CD4-positive, CD25-positive, alpha-beta regulatory T cell (primary cell): ENCODE data around the gene R3HDM2. TPM values are rescaled to one million over a fixed set of nuclear protein-coding genes. Genes with fewer than 3 reads are reported as not detected.
A peak's percentile ranks its signal among the peaks of the same experiment; 100 is the strongest.

ENCODE experiments used
- ATAC-seq, 2 donors: fragments of 150-1000 bp; cut with Tn5 transposase; one replicate each; pipeline ENCODE4 v1.10.0; 2021; ENCODE audit warnings: low read depth in 2 of 2, moderate number of reproducible peaks in 2 of 2, moderate library complexity in 1 of 2
- DNase-seq, 3 donors: peaks; one replicate each; pipeline versions ENCODE4 v3.0.0 to v3.0.0-alpha.2; 2012 to 2022; ENCODE audit warnings: mixed read lengths in 1 of 3
- H3K27ac ChIP-seq: one replicate; pipeline ENCODE4 v1.7.0; 2013; ENCODE audit warnings: mild to moderate bottlenecking, low read length; ENCODE audit not compliant: insufficient read depth, poor library complexity, severe bottlenecking
- H3K27me3 ChIP-seq: one replicate; pipeline ENCODE4 v1.7.0; 2013; ENCODE audit warnings: low read length; ENCODE audit not compliant: control insufficient read depth, insufficient read depth
- H3K36me3 ChIP-seq: one replicate; pipeline ENCODE4 v1.7.0; 2013; ENCODE audit warnings: mild to moderate bottlenecking, low read length, moderate library complexity; ENCODE audit not compliant: control insufficient read depth, insufficient read depth
- H3K4me1 ChIP-seq: 2 replicates; pipeline ENCODE4 v1.7.0; 2013; ENCODE audit warnings: mild to moderate bottlenecking, low read length; ENCODE audit not compliant: insufficient read depth, control insufficient read depth, poor library complexity, severe bottlenecking
- H3K4me3 ChIP-seq: one replicate; pipeline ENCODE4 v1.7.0; 2013; ENCODE audit warnings: low read depth, mild to moderate bottlenecking, low read length, moderate library complexity
- H3K9me3 ChIP-seq, 2 experiments: 1 replicate in 1 of 2; 2 replicates in 1 of 2; pipeline ENCODE4 v1.7.0; 2013; ENCODE audit warnings: low read length in 2 of 2, mild to moderate bottlenecking in 1 of 2, moderate library complexity in 1 of 2; ENCODE audit not compliant: control insufficient read depth in 2 of 2
- H3K27ac Mint-ChIP-seq, 3 donors: one replicate each; pipeline ENCODE4 v1.8.0; 2020 to 2022; ENCODE audit warnings: mild to moderate bottlenecking in 3 of 3, mixed read lengths in 3 of 3, moderate library complexity in 2 of 3
- H3K27me3 Mint-ChIP-seq: one replicate; pipeline ENCODE4 v1.8.0; 2022; ENCODE audit warnings: mild to moderate bottlenecking, mixed read lengths
- H3K36me3 Mint-ChIP-seq: one replicate; pipeline ENCODE4 v1.8.0; 2020; ENCODE audit warnings: mixed read lengths
- H3K4me1 Mint-ChIP-seq, 4 donors: one replicate each; pipeline ENCODE4 v1.8.0; 2020 to 2022; ENCODE audit warnings: mixed read lengths in 4 of 4, mild to moderate bottlenecking in 1 of 4
- H3K4me3 Mint-ChIP-seq, 4 donors: one replicate each; pipeline ENCODE4 v1.8.0; 2020 to 2022; ENCODE audit warnings: mild to moderate bottlenecking in 4 of 4, mixed read lengths in 4 of 4, moderate library complexity in 3 of 4
- H3K9me3 Mint-ChIP-seq, 7 donors: one replicate each; pipeline ENCODE4 v1.8.0; 2020 to 2022; ENCODE audit warnings: mixed read lengths in 7 of 7, mild to moderate bottlenecking in 3 of 7, moderate library complexity in 2 of 7
- polyA plus RNA-seq, 4 donors: library from polyadenylated mRNA; unstranded; fragments of 300-500 nt; fragmentation: Illumina TruSeq; gene quantifications; one replicate each; pipeline ENCODE4 v1.2.3, GENCODE V29; 2021
- total RNA-seq: library from RNA; stranded (reverse); gene quantifications from one replicate; pipeline ENCODE4 v1.2.3, GENCODE V29; 2022

The R3HDM2 gene
- total and polyA plus RNA-seq, 5 donors from 2014 or later: 6.0 to 115 (median 8.1) TPM

- Mint-ChIP-seq H3K27ac (no peak overlapping the region), H3K36me3 (no peaks in the 10 kb centered on the region), H3K27me3 (peaks cover 39% of the 10 kb centered on the region), H3K4me1 (peaks cover 4 to 34% (median 22%) of the 10 kb centered on the region in 4 donors), H3K9me3 (no peaks in the 10 kb centered on the region), H3K4me3 (no peak overlapping the region)
- no peak overlapping the region for H3K27ac ChIP-seq
- no peaks in the 10 kb centered on the region for H3K9me3 ChIP-seq
- ATAC-seq (no peak), DNase-seq (no peak)
- H3K27me3 ChIP-seq: peaks cover 18% of the 10 kb centered on the region
- no peaks in the 10 kb centered on the region for H3K36me3 ChIP-seq
- H3K4me3 ChIP-seq: no peak overlapping the region
- H3K4me1 ChIP-seq: peaks cover 36% of the 10 kb centered on the region
Observed at GRCh38 chr12:57211791-57212700, 218.8 kb downstream of the R3HDM2 start.

DNA sequence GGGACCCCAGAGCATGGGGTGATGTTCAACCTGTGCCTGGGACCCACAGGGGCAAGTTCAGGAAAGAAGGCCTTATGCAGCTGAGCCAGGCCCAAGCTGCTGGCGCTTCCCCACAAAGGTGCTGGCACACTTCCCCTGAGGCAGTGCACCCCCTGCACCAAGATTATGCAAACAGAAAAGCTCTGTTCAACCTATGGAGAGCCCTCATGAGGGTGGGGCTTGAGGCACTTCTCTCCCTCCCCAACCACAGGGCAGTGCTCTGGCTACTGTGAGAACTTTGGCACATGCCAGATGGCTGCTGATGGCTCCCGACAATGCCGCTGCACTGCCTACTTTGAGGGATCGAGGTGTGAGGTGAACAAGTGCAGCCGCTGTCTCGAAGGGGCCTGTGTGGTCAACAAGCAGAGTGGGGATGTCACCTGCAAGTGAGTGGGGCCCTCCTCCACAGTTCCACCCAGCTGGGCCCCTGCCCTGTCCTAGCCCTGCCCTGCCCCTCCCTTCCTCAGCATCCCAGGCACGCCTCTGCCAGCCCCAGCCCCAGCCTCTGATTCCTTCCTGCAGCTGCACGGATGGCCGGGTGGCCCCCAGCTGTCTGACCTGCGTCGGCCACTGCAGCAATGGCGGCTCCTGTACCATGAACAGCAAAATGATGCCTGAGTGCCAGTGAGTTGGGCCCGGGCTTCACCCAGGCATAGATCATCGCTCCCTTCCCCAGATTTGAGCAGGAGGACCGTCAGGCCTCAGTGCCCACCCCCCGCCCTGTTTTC, 219.7 kb downstream of the R3HDM2 start:
- peaks cover 18% of the 10 kb centered on the region for H3K27me3 ChIP-seq
- H3K36me3 ChIP-seq: no peaks in the 10 kb centered on the region
- no peaks in the 10 kb centered on the region for H3K9me3 Mint-ChIP-seq
- peaks cover 30% of the 10 kb centered on the region for H3K4me1 ChIP-seq
- peaks cover 38% of the 10 kb centered on the region for H3K27me3 Mint-ChIP-seq
- H3K4me3 Mint-ChIP-seq: no peak overlapping the region
- no peaks in the 10 kb centered on the region for H3K36me3 Mint-ChIP-seq
- peaks cover 4 to 33% (median 21%) of the 10 kb centered on the region in 4 donors for H3K4me1 Mint-ChIP-seq
- no peak overlapping the region for H3K4me3 ChIP-seq
- ATAC-seq: no peak
- no peaks in the 10 kb centered on the region for H3K9me3 ChIP-seq
- H3K27ac ChIP-seq: no peak overlapping the region
- no peak overlapping the region for H3K27ac Mint-ChIP-seq
- no peak for DNase-seq

GRCh38 chr12:57210461-57210860, 220.4 kb downstream of the R3HDM2 start:
- Mint-ChIP-seq H3K27ac (no peak overlapping the region), H3K4me3 (no peak overlapping the region), H3K36me3 (no peaks in the 10 kb centered on the region), H3K4me1 (peaks cover 4 to 26% (median 16%) of the 10 kb centered on the region in 4 donors), H3K27me3 (peaks cover 32% of the 10 kb centered on the region), H3K9me3 (no peaks in the 10 kb centered on the region)
- H3K27me3 ChIP-seq: peaks cover 15% of the 10 kb centered on the region
- H3K27ac ChIP-seq: no peak overlapping the region
- no peaks in the 10 kb centered on the region for H3K36me3 ChIP-seq
- DNase-seq: no peak
- ATAC-seq: no peak
- no peaks in the 10 kb centered on the region for H3K9me3 ChIP-seq
- H3K4me3 ChIP-seq: no peak overlapping the region
- H3K4me1 ChIP-seq: peaks cover 23% of the 10 kb centered on the region

- Mint-ChIP-seq H3K27me3 (peaks cover 26% of the 10 kb centered on the region), H3K9me3 (no peaks in the 10 kb centered on the region), H3K27ac (no peak overlapping the region), H3K4me1 (peaks cover 4 to 21% (median 12%) of the 10 kb centered on the region in 4 donors), H3K4me3 (peak overlapping the region in 1 of 4 donors; percentile 29), H3K36me3 (no peaks in the 10 kb centered on the region)
- H3K27me3 ChIP-seq: peaks cover 10% of the 10 kb centered on the region
- no peaks in the 10 kb centered on the region for H3K9me3 ChIP-seq
- no peaks in the 10 kb centered on the region for H3K36me3 ChIP-seq
- no peak overlapping the region for H3K27ac ChIP-seq
- H3K4me1 ChIP-seq: peaks cover 20% of the 10 kb centered on the region
- H3K4me3 ChIP-seq: no peak overlapping the region
- no peak for ATAC-seq
- no peak for DNase-seq
Observed at GRCh38 chr12:57209916-57210315, 220.9 kb downstream of the R3HDM2 start.

- H3K4me3 ChIP-seq: no peak overlapping the region
- Mint-ChIP-seq H3K4me1 (peaks cover 0 to 10% (median 7%) of the 10 kb centered on the region in 4 donors), H3K27ac (no peak overlapping the region), H3K4me3 (no peak overlapping the region), H3K36me3 (no peaks in the 10 kb centered on the region), H3K9me3 (no peaks in the 10 kb centered on the region), H3K27me3 (peaks cover 15% of the 10 kb centered on the region)
- H3K27me3 ChIP-seq: peaks cover 2% of the 10 kb centered on the region
- no peak overlapping the region for H3K27ac ChIP-seq
- DNase-seq: no peak
- H3K4me1 ChIP-seq: peaks cover 8% of the 10 kb centered on the region
- no peaks in the 10 kb centered on the region for H3K36me3 ChIP-seq
- no peaks in the 10 kb centered on the region for H3K9me3 ChIP-seq
- no peak for ATAC-seq
Observed at GRCh38 chr12:57208631-57209282, 222.1 kb downstream of the R3HDM2 start.

GRCh38 chr12:57207731-57208630, 222.9 kb downstream of the R3HDM2 start:
- Mint-ChIP-seq H3K9me3 (no peaks in the 10 kb centered on the region), H3K36me3 (no peaks in the 10 kb centered on the region), H3K27ac (no peak overlapping the region), H3K27me3 (peaks cover 9% of the 10 kb centered on the region), H3K4me3 (no peak overlapping the region), H3K4me1 (peaks cover 0 to 4% (median 2%) of the 10 kb centered on the region in 4 donors)
- ATAC-seq: no peak
- Histone ChIP-seq H3K9me3 (no peaks in the 10 kb centered on the region), H3K27ac (no peak overlapping the region), H3K27me3 (no peaks in the 10 kb centered on the region), H3K4me1 (peaks cover 1% of the 10 kb centered on the region), H3K4me3 (no peak overlapping the region), H3K36me3 (no peaks in the 10 kb centered on the region)
- no peak for DNase-seq

DNA sequence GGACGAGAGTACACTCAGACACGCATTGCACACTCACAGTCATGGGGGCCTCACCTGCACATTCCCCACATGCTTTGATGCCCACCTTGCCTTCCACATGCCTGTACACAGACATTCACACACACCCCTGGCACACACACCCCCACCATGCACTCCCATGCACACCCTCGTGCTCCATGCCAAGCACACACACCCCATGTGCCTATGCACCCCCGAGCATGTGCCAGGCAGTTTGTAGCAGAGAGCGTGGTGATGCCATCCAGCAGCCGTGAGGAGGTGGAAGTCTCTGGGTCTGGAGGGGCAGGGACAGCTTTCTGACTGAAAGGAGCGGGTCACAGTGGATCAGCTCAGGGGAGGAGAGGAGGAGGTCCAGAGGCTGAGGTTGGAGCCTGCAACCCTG, 224.9 kb downstream of the R3HDM2 start:
- Histone ChIP-seq H3K27me3 (no peaks in the 10 kb centered on the region), H3K4me3 (no peak overlapping the region), H3K36me3 (no peaks in the 10 kb centered on the region), H3K9me3 (no peaks in the 10 kb centered on the region), H3K27ac (no peak overlapping the region), H3K4me1 (no peaks in the 10 kb centered on the region)
- Mint-ChIP-seq H3K4me3 (no peak overlapping the region), H3K27me3 (peaks cover 4% of the 10 kb centered on the region), H3K9me3 (no peaks in the 10 kb centered on the region), H3K27ac (no peak overlapping the region), H3K36me3 (no peaks in the 10 kb centered on the region), H3K4me1 (no peaks in the 10 kb centered on the region)
- ATAC-seq (no peak), DNase-seq (no peak)
